Panc1 (cell line): Measurements from ENCODE around the gene SLC12A9. TPM values are rescaled to one million over a fixed set of nuclear protein-coding genes. Genes with fewer than 3 reads are reported as not detected.

Source experiments
- ATAC-seq: fragments of 200-7000 bp; cut with Tn5 transposase; 2 replicates; pipeline ENCODE4 v1.9.1; 2020; ENCODE audit warnings: mild to moderate bottlenecking, moderate library complexity
- BruUV-seq: library from RNA; stranded (reverse); fragments of 400-500 nt; replicated peaks from 2 replicates; lab custom pipeline; 2021; lab: Mats Ljungman, UMichigan
- CTCF ChIA-PET: fragments of 300-600 bp; sonication (Branson Sonifier 250); formaldehyde crosslinking; loops from one replicate; lab custom pipeline; 2022; ENCODE audit warnings: antibody characterized with exemption; lab: Charles Lee
- POLR2A ChIA-PET: fragments of 300-600 bp; sonication (Branson Sonifier 250); formaldehyde crosslinking; loops from one replicate; lab custom pipeline; 2022; ENCODE audit warnings: antibody characterized with exemption; lab: Charles Lee
- DNase-seq: peaks from one replicate; pipeline ENCODE4 v3.0.0-alpha.2; 2010; ENCODE audit warnings: low read depth, low spot score
- H3K27ac ChIP-seq: 2 replicates; pipeline ENCODE4 v1.5.1; 2011; ENCODE audit warnings: mild to moderate bottlenecking, low read length, inconsistent platforms
- H3K27me3 ChIP-seq: fragments of 200-500 bp; sonication (Bioruptor generic); 2 replicates; pipeline ENCODE4 v1.6.0; 2014; ENCODE audit warnings: low read length, inconsistent platforms; ENCODE audit not compliant: control insufficient read depth, insufficient read depth
- H3K36me3 ChIP-seq: fragments of 200-500 bp; sonication (Bioruptor generic); 2 replicates; pipeline ENCODE4 v1.5.1; 2014; ENCODE audit warnings: inconsistent platforms, mild to moderate bottlenecking, low read length, moderate library complexity; ENCODE audit not compliant: control insufficient read depth, insufficient read depth
- H3K4me1 ChIP-seq: 2 replicates; pipeline ENCODE4 v1.5.1; 2011; ENCODE audit warnings: inconsistent platforms, mild to moderate bottlenecking, low read length, moderate library complexity; ENCODE audit not compliant: control insufficient read depth, insufficient read depth
- H3K4me3 ChIP-seq, 2 experiments: 2 replicates each; pipeline ENCODE4 v1.5.1; 2011 to 2012; ENCODE audit warnings: low read depth in 2 of 2, low read length in 2 of 2, mild to moderate bottlenecking in 2 of 2, inconsistent platforms in 1 of 2, moderate library complexity in 1 of 2
- H3K9me3 ChIP-seq: fragments of 200-500 bp; sonication (Bioruptor generic); 2 replicates; pipeline ENCODE4 v1.5.1; 2014; ENCODE audit warnings: low read depth, mild to moderate bottlenecking, inconsistent platforms, low read length, moderate library complexity; ENCODE audit not compliant: control insufficient read depth, insufficient read depth
- CTCF ChIP-seq: fragments of 450-650 bp; IDR thresholded peaks from 2 replicates; pipeline ENCODE4 v1.5.1; 2017; ENCODE audit warnings: mild to moderate bottlenecking
- POLR2AphosphoS5 ChIP-seq: IDR thresholded peaks from 2 replicates; pipeline ENCODE4 v1.6.1; 2012; ENCODE audit warnings: mild to moderate bottlenecking, low read depth, low read length, moderate library complexity
- REST ChIP-seq, 2 experiments: IDR thresholded peaks; 2 replicates each; pipeline ENCODE4 v1.6.1; 2011 to 2012; ENCODE audit warnings: low read depth in 2 of 2, control low read depth in 1 of 2, low read length in 1 of 2, mild to moderate bottlenecking in 1 of 2, moderate library complexity in 1 of 2; ENCODE audit not compliant: insufficient read depth in 1 of 2
- SIN3A ChIP-seq: IDR thresholded peaks from 2 replicates; pipeline ENCODE4 v1.6.1; 2012; ENCODE audit warnings: low read depth, mild to moderate bottlenecking, low read length, moderate library complexity, borderline replicate concordance; ENCODE audit not compliant: insufficient read depth
- TCF7L2 ChIP-seq: IDR thresholded peaks from 2 replicates; pipeline ENCODE4 v1.6.1; 2011; ENCODE audit warnings: mild to moderate bottlenecking, low read depth, low read length, inconsistent platforms
- in situ Hi-C: cut with HindIII; loops from 2 replicates; pipeline ENCODE4 v1.10.0; 2016; ENCODE audit warnings: low sequenced_read_pairs, low pct_unique_long_range_greater_than_20kb
- intact Hi-C: fragments of 100-400 bp; cut with micrococcal nuclease; formaldehyde crosslinking; loops from one replicate; pipeline ENCODE4 v1.10.0; 2022; ENCODE audit not compliant: unreplicated experiment
- total RNA-seq: library from RNA; stranded (reverse); gene quantifications from one replicate; pipeline ENCODE4 v1.2.1, GENCODE V29; 2021; ENCODE audit not compliant: unreplicated experiment

The SLC12A9 gene
- total RNA-seq, 1 experiment from 2014 or later, result 31.1 TPM

- Histone ChIP-seq H3K9me3 (no peaks in the 10 kb centered on the region), H3K36me3 (peaks cover under 1% of the 10 kb centered on the region), H3K4me3 (no peak overlapping the region), H3K27me3 (no peaks in the 10 kb centered on the region), H3K4me1 (peaks cover 8% of the 10 kb centered on the region), H3K27ac (no peak overlapping the region)
- CTCF ChIA-PET, result no interaction called here
- no TSS peak for BruUV-seq
- no peak for DNase-seq
- TF ChIP-seq REST (IDR thresholded peaks at IDR 0.05; ENCODE audit: insufficient read depth in 1 of 2, low read depth in 2 of 2, low read length in 1 of 2) (no peak), CTCF (no peak)
- POLR2A ChIA-PET, result no interaction called here
- in situ Hi-C loops (no loop called here), intact Hi-C loops (no loop called here)
- no peak for ATAC-seq
Measured at GRCh38 chr7:100878013-100878412, 25.5 kb downstream of the SLC12A9 start.

GRCh38 chr7:100878685-100879084 lies 26.2 kb downstream of the SLC12A9 start:
- Histone ChIP-seq H3K4me3 (no peak overlapping the region), H3K36me3 (peaks cover 7% of the 10 kb centered on the region), H3K4me1 (peaks cover 8% of the 10 kb centered on the region), H3K9me3 (no peaks in the 10 kb centered on the region), H3K27me3 (no peaks in the 10 kb centered on the region), H3K27ac (no peak overlapping the region)
- ChIA-PET CTCF (no interaction called here), POLR2A (no interaction called here)
- intact Hi-C loops, result no loop called here
- in situ Hi-C loops, result no loop called here
- no peak for TF ChIP-seq CTCF
- TF ChIP-seq REST (IDR thresholded peaks at IDR 0.05; ENCODE audit: insufficient read depth in 1 of 2, low read depth in 2 of 2, low read length in 1 of 2), result no peak
- TF ChIP-seq TCF7L2, result no peak
- TF ChIP-seq SIN3A, result no peak
- TF ChIP-seq POLR2AphosphoS5, result no peak
- ATAC-seq (no peak), DNase-seq (no peak)
- no TSS peak for BruUV-seq
